GM21367 (cell line): ENCODE measurements around the gene ADARB1.

Experiments used
- ATAC-seq: cut with Tn5 transposase; IDR thresholded peaks from one replicate; pipeline ENCODE4 v1.9.1; 2021; ENCODE audit not compliant: unreplicated experiment

The ADARB1 gene

DNA sequence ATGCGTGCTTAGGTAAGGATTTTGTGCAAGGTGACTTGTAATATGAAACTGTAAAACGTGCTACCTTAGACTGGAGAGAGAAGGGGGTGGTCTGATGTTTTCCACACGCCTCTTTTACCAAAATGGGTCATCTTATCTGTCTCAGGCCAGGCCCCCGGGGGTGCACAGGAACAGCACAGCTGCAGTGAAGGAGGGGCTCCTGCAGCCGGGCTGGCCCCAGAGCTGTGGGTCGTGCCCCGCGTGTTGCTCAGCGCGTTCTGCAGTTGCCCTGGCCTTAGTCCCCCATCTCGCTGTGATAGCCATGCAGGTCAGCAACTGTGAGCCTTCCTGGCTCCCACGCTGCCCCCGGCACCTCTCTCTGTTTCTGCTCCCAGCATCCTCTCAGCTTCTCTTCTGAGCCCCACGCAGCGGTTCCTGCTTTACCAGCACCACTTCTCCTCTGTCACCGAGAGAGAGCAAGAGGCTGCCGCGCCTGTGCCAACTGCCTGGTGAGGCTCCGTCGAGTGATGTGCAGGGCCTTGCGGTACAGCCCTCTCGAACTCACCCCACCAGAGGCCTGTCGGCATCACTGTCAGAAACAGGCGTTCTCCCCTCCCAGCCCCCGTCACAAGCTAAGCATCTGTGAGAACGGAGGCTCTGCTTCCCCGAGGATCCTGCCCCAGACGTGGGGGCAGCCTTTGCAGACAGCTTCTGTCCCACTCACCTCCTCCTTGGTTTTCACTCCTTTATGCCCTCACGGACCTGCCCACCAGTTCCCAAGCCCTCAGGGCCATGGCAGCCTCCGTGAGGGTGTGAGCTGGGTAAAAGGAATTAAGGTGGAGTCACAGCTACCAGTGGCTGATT lies 73.3 kb downstream of the ADARB1 start:
- ATAC-seq = no peak

DNA sequence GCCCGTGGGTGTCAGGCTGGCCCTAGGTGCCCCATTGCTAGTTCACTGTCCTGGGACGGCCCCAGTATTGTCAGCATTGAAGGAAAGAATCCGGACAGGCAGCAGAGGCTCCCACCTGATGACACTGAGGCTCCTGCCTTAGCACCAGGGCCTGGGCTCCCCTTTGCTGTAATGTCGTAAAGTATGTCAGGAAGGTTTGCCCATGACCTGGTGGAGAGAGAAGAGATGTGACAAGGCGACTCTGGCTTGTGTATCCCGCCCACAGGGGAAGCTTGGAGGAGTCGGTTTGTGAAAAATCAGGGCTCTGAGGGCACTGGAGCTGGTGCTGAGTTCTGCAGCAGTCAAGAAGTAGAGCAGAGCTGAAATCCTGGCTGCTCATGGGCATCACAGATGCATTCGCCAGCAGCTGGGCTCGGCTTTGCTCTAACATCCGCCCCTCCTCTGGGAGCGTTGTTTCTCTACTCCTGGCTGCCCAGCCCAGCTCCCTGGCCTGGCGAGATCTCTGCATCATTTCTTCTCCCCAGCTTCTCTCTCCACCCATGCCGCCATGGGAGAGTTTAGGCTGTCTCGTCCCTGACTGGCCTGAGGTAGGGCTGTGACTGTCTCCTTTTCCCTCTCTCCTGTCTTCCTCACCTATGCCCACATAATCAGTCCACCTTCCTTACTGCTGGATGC lies 74.1 kb downstream of the ADARB1 start:
- no peak for ATAC-seq

DNA sequence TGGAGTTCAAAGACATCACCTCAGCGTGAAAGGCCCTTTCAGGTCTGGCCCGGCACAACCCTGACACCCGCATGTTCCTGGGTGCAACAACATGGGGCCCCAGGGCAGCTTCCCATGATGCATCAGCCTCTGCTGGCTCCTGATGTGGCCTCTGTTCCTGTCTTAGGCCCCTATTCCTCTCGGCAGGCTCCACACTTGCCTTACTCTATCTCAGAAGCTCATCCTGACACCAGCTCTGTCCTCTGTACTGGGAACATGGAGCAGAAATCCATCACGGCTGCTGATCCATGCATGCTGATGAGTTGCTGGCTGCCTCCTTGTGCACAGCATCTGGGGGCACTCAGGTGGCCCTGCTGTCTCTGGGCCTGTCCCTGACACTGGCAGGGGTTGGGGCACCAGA lies 74.6 kb downstream of the ADARB1 start:
- ATAC-seq = no peak

DNA sequence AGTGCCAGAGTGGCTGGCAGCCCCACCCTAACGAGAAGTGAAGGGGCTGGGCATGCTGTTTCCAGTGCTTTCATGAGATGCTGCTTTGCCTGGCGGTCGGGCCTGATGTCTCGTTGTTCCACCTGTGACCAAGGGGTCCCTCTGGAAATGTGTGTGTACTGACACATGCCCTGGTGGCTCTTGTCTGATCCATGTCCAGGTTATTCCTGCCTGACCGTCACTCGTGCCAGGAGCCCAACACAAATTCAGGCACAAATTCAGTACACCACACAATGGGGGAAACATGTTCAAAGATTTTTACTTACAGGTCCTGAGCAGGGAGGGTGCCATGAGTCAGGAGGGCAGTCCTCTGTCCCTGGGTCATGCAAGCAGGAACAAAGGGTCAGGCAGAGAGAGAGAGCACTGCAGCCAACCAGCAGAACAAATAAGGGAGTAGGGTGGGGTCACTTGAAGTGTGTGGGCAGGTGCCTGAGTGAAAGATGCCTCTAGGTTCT lies 76.3 kb downstream of the ADARB1 start:
- ATAC-seq = no peak

DNA sequence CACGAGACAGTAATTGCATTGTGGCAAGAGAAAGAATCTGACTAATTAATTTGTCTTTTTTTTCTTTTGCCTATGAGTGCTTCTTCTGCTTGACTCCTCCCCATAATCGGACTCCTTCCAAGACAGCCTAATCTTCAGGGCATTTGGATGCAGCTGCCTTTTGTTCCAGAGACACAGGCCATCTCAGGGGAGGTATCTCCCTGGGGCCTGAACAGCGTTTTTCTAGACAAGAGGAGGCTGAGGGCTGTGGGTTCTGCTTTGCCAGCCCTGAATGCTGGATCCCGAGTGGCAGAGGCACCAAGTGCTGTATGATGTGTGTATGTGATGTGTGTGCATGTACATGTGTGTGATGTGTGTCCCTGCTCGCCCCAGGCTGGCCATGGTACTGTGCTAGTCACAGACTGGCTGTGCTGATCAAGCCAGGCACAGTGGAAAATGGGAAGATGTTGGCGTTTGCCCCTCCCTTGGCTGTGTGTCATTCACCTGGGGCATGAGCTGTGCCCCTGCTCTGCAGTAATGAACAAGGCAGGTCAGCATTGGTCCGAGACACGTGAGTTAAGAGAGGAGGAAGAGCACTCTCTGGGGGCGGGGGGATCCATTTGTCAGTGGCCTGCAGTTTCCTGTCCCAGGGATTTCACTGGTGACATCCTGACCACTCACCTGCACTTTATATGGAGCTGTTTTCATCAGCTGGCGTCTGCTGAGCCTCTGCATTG lies 77.2 kb downstream of the ADARB1 start:
- no peak for ATAC-seq

DNA sequence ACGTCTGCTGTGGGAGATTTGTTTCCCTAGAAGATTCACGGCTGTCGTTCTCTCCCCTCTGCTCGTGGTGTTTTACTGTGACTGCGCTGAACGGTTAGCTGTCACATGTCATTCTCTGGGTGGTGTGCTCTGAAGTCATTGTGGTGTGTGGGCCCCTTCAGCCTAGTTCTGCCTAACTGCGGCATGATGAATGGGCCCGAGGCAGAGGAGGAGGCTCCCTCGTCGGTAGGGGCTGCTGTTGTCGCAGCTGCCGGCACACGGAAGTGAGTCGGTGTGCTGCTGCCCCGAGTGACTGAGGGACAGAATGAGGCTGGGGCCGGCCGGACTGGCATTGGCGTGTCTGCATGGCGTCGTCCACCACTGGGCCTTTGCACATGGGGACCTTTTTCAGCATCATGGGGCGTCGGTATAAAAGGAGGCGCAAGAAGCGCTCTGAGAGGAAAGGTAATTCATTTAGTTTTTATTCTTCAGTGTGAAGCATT lies 77.9 kb downstream of the ADARB1 start:
- no peak for ATAC-seq

DNA sequence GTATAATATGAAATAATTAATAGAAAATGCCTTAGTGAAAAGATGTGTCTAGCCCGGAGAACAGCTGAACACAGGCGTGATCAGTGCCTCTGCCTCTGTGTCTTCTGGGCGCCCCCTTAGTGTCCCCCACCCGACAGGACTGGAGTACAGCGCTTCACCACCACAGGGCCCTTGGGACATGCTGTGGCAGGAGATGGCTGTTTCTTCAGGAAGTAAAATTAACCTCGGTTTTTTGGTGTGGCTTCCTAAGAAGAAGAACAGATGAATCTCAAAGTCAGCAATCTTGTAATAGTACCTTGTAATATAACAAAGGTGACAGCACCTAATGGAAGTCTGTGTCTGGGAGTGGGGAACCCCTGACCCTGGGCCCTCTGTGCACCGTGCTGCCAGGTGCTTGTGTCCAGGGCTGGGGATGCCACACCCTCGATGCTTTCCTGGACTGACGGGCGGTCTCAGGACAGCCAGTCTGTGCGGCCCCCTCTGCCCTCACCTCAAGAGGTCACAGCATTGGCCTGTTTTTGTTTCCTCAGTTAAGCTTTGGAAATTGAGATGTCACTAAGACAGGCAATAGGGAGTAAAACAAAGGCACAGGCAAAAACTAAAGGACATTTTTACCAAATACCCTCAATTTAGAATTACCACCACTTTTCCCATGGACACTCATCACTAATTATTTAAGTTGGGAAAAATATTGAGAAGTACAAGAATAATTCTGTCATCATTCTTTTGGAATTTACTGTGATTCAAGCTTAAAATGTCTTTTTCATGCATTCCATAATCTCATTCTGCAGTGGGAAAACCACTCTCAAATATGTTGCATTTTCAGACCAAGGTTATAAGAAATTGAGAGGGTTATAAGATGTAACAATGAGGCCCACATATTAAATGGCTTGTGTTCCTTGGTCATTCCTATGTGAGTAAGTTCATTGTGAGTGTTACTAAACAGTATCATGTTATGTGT lies 79.3 kb downstream of the ADARB1 start:
- ATAC-seq = no peak

DNA sequence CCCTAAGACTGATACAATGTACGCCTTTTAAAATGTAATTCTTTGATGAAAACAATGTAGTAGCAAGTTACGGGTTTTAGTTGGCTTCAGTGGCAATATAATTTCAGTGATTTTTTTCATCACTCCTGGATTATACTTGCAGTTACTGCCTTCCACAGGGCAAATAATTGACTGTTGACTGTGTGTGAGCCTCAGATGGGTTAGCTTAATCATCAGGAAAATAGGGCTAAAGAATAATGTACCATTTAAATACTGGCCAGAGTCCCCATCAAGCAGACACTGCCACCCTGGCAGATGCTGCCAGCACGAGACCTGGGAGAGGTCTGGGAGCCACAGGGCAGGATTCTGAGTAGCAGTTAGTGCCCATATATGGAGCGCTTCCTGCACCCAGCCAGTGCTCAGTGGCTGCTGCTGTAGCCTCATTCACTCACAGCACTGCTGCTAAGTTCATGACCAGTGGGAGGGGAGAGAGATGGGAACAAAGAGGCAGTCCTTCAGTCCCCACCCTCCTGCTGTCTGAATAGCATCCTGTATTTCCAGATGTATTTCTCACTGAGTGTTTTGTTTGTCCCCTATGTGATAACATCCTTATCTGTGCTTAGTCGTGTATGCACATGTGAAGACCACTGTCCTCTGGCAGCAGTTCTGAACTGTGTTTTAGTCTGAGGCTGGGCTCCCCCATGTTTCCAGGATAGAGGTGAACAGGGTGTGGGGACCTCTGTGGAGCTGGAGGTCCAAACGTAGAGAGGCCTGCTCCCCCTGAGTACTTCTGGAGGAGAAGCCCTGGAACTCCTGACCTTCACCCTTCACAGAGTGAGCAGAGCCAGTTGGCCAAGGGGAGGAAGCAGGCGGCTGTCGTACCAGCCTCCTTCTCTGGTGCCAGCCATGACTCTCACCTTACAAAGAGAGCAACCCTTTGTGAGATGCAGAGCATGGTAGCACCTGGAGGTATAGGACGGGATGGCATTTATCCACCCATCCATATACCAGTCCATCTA lies 80.4 kb downstream of the ADARB1 start:
- ATAC-seq = no peak

DNA sequence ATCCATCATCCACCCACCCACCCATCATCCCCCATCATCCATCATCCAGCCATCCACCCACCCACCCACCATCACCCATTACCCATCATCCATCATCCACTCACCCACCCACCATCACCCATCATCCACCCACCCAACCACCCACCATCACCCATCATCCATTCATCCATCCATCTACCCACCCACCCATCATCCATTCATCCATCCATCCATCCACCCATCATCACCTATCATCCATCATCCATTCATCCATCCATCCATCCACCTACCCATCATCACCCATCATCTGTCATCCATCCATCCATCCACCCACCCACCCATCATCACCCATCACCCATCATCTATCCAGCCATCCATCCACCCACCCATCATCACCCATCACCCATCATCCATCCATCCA lies 81.5 kb downstream of the ADARB1 start:
- ATAC-seq = no peak

DNA sequence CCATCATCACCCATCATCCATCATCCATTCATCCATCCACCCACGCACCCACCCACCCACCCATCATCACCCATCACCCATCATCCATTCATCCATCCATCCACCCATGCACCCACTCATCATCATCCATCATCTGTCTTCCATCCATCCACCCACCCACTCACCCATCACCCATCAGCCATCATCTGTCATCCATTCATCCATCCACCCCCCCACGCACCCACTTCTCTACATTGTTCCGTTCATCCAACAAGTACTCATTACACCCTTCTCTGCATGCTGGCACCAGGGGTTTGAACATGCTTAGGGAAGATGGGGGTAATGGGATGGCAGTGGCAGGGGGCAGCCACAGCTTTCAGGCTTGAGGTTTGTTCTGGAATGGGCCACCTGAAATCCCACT lies 82.1 kb downstream of the ADARB1 start:
- ATAC-seq = no peak

DNA sequence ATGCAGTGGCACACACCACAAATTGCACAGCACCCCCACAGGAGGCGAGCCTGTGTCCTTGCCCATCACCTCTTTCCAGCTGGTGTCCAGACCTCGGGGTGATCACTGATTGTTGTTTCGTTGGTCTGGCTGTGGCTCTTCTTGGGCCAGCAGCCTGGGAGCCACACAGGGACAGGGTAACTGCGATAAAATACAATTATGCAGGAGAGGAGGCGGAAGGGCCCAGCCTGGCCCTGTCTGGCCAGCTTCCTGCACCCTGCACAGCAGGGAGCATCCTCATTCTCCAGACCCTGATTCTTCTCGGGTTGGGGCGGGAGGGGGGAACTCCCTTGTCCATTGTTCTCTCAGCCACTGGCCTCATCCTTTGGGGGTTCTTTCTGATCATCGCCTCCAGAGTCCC lies 83.6 kb downstream of the ADARB1 start:
- ATAC-seq = no peak

DNA sequence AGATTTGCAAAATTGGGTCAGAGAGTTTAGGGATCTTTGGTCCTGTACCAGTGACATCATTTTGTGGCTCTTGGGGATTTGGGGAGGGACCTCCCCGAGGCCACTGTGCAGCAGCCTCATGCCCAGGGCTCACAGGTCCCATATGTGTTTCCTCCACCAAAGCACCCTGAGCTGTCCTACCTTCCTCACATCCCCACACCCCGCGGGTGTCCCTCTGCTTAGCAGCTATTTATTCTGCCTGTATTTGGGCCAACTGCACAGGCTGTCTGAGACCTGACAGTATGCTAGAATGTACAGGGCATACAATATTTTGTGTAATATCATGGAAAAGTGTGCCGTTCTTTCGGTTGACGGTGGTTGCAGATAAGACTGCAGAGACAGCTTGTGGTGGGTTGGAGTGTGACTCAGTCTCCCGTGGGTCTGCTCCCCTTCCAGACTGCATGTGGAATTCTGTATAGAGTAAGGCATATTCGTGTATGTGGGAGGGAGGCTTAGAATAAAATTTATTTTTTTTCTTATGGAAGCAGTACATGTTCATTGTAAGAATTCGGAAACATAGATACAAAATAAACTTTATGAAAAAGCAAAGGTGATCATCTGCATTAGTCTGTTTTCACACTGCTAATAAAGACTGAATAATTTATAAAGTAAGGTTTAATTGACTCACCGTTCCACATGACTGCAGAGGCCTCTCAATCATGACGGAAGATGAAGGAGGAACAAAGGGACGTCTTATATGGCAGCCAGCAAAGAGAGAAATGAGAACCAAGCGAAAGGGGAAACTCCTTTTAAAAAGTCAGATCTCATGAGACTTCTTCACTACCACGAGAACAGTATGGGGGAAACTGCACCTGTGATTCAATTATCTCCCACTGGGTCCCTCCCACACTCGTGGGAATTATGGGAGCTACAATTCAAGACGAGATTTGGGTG lies 84.4 kb downstream of the ADARB1 start:
- ATAC-seq = no peak

DNA sequence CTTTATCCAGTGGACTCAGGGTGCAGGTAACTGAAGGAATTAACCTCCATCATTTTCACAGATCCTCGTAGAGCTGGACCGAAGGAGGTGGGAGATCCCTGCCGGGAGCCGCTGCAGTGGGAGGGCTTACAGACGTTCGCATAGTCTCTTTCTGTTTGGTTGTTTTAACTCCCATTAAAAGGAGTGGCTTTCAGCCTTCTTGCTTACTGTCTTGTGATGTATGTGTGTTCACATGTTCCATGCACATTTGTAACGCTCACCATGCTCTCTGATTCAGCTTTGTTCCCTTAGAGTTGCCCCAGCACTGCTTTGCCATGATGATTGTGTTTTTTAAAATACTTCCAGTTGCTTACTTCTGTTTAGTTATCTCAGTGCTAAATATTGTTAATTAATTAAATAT lies 85.8 kb downstream of the ADARB1 start:
- ATAC-seq = no peak

DNA sequence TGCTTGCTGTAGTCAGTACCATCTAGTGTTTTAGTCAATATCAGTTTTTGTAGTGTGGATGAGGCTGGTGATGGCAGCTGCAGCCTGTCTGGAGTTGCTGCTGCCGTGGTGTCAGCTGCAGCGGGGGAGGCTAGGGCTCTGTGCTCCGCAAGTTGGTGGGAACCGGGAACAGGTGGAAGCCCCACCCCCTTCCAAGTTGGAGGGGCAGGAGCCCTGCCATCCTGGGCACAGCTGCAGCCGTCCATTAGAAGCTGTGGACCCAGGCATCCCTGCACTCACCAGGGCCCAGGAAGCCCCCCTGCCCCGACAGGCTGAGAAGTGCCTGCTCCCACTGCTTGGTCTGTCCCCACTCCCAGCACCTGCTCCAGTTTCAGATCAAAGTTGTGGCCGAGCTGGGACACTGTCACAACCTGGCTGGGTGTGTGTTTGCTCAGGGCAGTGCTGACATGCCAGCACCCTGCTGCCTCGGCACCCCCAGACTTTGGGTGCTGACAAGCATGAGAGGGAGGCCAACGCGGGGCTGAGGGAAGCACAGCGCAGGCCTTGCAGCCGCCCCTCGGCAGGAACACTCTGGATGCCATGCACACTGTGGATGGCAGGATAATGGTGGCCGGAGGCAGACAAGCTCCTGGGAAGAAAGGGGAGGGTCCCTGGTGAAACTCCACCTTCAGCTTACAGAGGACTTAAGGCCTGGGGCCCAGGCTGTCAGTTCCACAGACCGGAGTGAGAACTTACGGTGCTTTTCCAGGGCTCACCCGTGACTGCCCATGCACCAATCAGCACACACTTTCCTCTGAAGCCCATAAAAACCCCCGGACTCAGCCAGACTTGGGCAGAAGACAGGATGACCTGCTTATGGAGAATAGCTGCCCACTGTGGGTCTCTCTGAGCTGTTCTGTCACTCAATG lies 86.9 kb downstream of the ADARB1 start:
- ATAC-seq = no peak

DNA sequence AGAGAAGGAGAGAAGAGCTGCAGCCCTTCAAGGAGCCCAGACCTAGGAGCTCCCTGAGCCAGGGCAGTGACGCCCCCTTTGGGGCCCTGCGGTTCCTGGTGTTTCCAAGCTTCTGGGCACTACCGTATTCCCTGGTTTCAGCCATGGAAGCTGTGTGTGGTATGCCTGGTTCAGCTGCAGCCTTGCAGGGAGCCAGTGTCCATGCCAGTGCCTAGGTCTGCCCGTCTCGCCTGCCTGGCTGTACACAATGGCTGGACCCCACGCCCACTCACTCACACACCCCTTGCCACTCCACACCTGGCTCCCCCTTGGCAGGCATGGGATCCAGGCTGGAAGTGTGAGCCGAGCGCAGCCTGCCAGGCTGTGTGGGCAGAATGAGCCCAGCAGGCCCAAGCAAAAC lies 87.7 kb downstream of the ADARB1 start:
- no peak for ATAC-seq

DNA sequence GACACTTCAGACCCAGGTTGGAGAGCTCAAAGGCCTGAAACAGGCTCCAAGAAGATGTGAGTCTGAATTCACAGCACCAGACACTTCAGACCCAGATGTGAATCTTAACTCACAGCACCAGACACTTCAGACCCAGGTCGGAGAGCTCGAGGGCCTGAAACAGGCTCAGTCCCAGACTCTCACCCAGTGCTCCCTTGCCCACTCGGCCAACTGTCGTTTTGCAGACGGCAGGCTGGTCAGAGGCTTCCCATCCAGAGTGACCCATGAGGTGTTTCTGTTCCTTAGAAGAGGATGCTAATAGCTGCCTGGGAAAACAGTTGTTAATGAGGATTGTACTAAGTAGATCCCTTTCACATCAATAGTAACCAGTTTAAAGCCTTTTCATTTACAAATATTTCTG lies 88.4 kb downstream of the ADARB1 start:
- ATAC-seq = no peak

DNA sequence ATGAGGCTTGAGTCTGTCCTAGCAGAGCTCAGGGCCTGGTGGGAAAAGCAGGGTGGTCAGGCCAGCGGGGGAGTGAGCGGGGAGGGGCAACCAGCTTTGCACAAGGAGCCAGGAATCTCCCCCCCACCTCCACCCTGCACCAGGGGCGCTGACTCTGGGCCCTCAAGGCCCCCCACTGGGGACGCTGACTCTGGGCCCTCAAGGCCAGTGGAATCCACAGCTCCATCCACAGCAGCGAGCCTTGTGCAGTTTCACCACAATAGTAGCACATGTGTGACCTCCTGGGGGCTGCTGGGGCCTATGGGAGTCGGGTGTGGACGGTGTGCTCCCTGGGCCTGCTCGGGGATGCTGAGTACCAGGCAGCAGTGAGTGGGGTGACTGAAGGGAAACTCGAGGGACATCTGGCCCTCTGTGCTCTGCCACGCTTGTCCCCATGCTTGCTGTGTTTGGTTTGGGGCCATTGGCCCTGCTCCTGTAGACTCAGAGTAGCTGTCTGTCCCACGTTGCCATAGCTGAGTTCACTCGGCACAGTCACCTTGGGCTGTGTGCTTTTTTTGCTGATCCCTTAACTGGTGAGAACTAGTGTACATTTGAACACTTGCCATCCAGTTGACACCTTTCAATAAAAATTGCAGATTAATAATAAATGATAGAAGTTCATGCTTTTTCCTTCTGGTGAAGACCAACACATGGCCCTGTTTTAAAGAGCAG lies 89.2 kb downstream of the ADARB1 start:
- no peak for ATAC-seq
